HG03575 (cell line): ENCODE measurements around the gene SH3BP5.

Experiments
- ATAC-seq: cut with Tn5 transposase; IDR thresholded peaks from one replicate; pipeline ENCODE4 v1.9.1; 2021; ENCODE audit not compliant: unreplicated experiment, insufficient number of reproducible peaks, low FRiP score; ENCODE audit errors: extremely low read depth

SH3BP5 gene

DNA sequence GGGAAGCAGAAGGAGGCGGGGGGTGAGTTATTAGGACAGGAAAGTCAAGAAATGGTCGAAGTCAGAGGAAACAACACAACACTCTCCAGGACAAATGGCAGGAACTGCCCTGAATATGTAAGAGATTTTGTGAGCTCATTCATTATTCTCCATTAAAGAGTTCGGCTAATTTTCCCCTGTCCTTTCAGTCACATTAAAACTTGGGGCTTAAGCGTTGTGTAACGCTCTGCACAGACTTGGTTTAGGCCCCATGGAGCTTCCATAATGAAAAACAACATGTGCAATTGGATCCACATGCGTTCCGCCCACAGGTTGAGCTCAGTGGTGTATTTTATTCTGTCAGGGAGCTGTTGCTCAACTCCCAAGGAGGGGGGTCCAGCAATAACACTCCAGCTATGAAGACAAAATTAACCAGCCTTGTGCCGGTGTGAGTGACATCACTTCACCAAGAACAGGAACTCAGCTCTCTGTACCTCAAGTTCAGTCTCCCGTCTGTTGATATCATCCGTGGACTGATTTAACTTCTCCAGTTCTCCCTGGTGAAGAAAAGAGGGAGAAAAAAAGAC lies 2.3 kb downstream of the SH3BP5 start:
- ATAC-seq: no peak

DNA sequence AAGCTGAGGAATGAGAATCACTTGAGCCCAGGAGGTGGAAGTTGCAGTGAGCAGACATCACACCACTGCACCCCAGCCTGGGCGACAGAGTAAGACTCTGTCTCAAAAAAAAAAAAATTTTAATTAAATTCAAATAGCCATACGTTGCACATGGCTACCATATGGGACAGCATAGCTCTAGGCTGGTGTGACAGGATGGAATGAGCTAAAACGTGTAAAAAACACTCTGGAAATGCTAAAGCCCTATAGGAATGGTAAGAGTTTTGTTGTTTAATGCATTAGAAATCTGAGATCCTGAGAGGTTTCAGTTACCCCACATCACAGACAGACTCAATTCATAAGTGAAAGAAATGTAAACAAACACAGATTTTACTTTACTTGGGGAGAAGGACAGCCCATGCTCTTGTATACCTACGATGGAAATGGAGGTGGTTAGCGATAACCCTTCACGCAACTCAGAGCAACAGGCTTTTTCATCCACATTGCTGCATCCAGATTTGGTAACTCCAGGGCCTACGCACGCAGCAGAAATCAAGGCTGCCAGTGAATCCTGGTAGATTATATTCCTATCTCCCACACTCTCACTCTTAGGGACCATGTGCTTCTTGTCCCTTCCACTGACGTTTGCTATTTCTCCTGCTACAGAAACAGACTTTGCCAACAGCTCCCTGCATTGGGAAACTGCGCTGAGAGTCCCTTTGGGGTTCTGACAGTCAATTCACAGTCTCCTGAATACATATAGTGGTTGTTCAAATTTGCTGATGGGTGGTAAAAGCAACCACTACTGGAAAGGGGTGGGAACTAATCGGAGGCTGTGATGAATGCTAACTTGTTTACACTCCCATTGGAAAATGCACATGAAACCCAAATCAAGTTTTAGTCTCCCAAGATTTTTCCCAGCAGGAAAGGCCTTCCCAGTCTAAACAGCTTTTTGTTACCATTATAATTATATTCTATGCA lies 3.1 kb downstream of the SH3BP5 start:
- no peak for ATAC-seq

GRCh38 chr3:15327941-15328340 lies 4.4 kb downstream of the SH3BP5 start:
- ATAC-seq: no peak

DNA sequence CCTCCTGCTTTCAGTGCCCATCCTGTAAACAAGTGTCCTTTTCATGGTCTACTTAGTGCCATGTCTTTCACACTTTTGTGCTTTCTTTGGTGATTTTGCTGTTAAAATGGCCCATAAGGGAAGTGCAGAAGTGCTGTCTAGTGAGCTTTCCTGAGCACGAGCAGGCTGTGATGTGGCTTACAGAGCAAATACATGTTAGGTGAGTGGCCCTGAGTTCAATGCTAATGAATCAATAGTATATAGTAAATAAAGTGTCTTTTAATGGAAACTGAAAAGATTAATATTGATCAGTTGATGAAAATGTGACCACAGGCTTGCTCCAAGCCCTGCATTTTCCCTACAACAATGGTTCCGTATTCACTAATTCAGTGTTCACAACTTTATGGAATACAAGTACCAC lies 5.7 kb downstream of the SH3BP5 start:
- ATAC-seq: no peak

GRCh38 chr3:15326037-15326436 lies 6.3 kb downstream of the SH3BP5 start:
- ATAC-seq: no peak

GRCh38 chr3:15325228-15325627 lies 7.2 kb downstream of the SH3BP5 start:
- no peak for ATAC-seq

- no peak for ATAC-seq
These were observed 8.0 kb downstream of the SH3BP5 start for GRCh38 chr3:15324379-15324808.

DNA sequence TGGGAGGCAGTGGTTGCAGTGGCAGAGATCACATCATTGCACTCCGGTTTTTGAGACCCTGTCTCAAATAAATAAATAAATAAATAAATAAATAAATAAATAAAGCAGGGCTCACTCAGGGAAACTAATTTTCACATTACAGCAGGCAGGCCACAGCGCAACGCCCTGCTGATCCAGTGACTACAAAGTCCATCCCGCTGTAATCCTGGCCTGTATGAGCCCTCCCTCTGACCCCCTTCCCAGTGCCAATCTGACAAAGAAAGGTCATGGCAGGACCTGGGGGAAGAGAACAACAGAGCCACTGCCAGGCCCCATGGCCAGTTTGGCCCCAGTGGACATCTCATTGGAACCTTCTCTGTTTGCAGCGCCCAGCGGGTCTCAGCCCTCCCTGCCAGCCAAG lies 9.3 kb downstream of the SH3BP5 start:
- no peak for ATAC-seq

- no peak for ATAC-seq
These were observed 11.0 kb downstream of the SH3BP5 start for GRCh38 chr3:15321349-15321748.

- ATAC-seq: no peak
These were observed 12.8 kb downstream of the SH3BP5 start for GRCh38 chr3:15319575-15319974.

DNA sequence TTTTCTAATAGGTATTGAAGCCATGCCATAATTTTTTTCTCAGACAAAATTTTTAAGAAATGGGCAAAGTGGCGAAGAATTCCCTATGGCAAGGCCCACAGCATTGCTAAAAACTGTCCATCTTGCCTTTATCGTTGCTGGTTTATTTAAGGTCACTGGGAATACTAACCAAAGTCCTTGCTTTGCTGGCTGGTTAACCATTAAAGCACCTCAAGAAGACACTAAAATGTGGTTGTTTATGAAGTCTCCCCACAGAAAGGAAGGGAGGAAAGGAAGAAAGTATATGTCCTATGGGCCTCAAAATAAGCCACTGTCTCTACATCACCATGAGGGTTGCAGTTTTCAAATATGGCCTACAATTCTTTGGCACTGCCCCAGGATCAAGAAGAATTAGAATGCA lies 13.2 kb downstream of the SH3BP5 start:
- ATAC-seq: no peak

DNA sequence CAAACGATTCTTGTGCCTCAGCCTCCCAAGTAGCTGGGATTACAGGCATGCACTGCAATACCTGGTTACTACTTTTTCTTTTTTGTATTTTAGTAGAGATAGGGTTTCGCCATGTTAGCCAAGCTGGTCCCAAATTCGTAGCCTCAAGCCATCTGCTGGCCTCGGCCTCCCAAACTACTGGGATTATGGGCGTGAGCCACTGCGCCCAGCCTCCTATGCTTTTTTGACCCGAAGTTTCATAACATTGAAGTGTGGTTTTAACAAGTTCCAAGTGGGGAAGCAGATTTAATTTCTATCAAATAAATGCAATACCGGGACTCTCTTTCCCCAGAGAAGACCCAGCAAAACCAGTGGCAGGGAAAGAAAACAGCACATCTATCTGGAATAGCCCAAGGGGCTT lies 13.7 kb downstream of the SH3BP5 start:
- ATAC-seq: no peak

GRCh38 chr3:15316998-15317435 lies 15.4 kb downstream of the SH3BP5 start:
- ATAC-seq: no peak

- ATAC-seq: no peak
These were observed 17.4 kb downstream of the SH3BP5 start for GRCh38 chr3:15315003-15315402.

DNA sequence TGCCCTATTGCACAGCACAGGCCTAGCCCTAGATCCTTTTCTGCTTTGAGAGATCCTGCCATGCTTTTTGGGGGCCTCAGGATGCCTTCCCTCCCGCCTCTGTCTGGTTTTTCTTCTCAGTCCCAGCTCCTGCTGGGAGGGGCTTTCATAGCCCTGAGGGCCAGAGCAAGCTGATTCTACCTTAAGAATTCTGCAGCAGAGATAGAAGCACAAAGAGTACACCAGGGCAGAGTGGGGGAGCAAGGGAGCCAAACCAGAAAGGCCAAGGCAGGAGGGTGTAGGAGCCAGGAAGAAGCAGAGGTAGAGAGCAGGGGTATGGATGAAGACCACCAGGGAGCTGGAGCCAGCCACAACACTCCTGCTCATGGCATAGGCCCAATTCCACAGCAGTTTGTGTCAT lies 18.1 kb downstream of the SH3BP5 start:
- no peak for ATAC-seq

- no peak for ATAC-seq
These were observed 18.9 kb downstream of the SH3BP5 start for GRCh38 chr3:15313461-15313860.

GRCh38 chr3:15312550-15312949 lies 19.8 kb downstream of the SH3BP5 start:
- ATAC-seq: no peak

- ATAC-seq: peak; percentile 70
These were observed 21.7 kb downstream of the SH3BP5 start for GRCh38 chr3:15310491-15311370.

DNA sequence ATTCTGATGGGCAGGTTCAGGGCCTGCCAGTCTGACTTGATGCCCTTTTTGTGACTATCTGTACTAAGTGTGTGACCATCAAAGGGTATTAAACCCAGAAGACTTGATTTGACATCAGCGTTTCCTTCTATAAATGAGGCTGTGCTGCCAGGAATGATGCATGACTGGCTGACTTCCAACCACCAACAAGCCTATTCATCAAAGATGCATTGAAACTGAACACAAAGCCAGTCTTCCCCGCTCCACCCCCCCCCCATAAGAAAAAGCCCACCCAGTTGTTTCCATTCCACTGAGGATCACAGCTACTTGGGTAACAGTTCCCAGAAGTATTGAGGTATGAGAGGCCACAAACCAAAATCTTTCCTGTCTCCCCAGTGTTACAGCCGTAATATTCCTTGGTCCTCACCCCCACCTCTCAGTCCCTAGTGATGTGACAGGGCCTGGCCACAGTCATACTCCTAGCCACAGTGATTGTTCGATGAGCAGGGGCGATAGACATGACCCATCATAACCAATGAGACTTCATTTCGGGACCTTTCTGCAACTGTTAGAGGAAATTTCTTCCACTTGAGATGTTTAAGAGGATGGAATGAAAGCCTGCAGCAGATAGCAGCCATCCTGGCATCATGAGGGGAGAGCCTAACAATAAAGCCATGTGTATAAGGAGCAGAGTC lies 22.6 kb downstream of the SH3BP5 start:
- ATAC-seq: no peak
